ACC112 (cell line): ENCODE results near the gene PRKCD.
"Not testable (repeated sequence)": the region's sequence is repeated elsewhere in the genome, so short reads cannot be mapped to it uniquely, and the experiment has no call there.

ENCODE experiments used
- H2AFZ ChIP-seq: fragments of 200-600 bp; sonication (generic); one replicate; pipeline ENCODE4 v1.6.0; 2017; ENCODE audit warnings: antibody characterized with exemption, low read length; ENCODE audit not compliant: unreplicated experiment
- H3K27ac ChIP-seq: fragments of 200-600 bp; sonication (generic); 2 replicates; pipeline ENCODE4 v1.5.1; 2014; ENCODE audit warnings: low read depth, mild to moderate bottlenecking, antibody characterized with exemption, low read length, moderate library complexity
- H3K27me3 ChIP-seq: fragments of 200-600 bp; sonication (generic); 2 replicates; pipeline ENCODE4 v1.6.1; 2014; ENCODE audit warnings: mild to moderate bottlenecking, antibody characterized with exemption, low read length, moderate library complexity, mixed read lengths; ENCODE audit not compliant: insufficient read depth
- H3K36me3 ChIP-seq: fragments of 200-600 bp; sonication (generic); 2 replicates; pipeline ENCODE4 v1.6.1; 2016; ENCODE audit warnings: mild to moderate bottlenecking, antibody characterized with exemption, low read length, moderate library complexity, mixed read lengths; ENCODE audit not compliant: insufficient read depth
- H3K4me1 ChIP-seq: fragments of 200-600 bp; sonication (generic); one replicate; pipeline ENCODE4 v1.6.1; 2016; ENCODE audit warnings: low read length, mixed read lengths; ENCODE audit not compliant: insufficient read depth, unreplicated experiment, control insufficient read depth
- H3K4me3 ChIP-seq: fragments of 200-600 bp; sonication (generic); 2 replicates; pipeline ENCODE4 v1.5.1; 2014; ENCODE audit warnings: mild to moderate bottlenecking, low read depth, low read length
- H3K79me2 ChIP-seq: fragments of 200-600 bp; sonication (generic); one replicate; pipeline ENCODE4 v1.6.0; 2016; ENCODE audit warnings: low read length; ENCODE audit not compliant: control insufficient read depth, unreplicated experiment, insufficient read depth

The PRKCD gene

GRCh38 chr3:53149699-53150098 lies 11.3 kb upstream of the PRKCD start:
- Histone ChIP-seq H3K4me3 (no peak overlapping the region), H3K27ac (no peak overlapping the region), H3K4me1 (peaks cover 14% of the 10 kb centered on the region), H3K27me3 (no peaks in the 10 kb centered on the region), H2AFZ (no peak overlapping the region), H3K36me3 (no peaks in the 10 kb centered on the region), H3K79me2 (no peaks in the 10 kb centered on the region)

GRCh38 chr3:53150247-53151085 lies 10.5 kb upstream of the PRKCD start:
- peaks cover 14% of the 10 kb centered on the region for H3K4me1 ChIP-seq
- no peaks in the 10 kb centered on the region for H3K36me3 ChIP-seq
- H3K27me3 ChIP-seq: no peaks in the 10 kb centered on the region
- H2AFZ ChIP-seq: no peak overlapping the region
- no peak overlapping the region for H3K4me3 ChIP-seq
- H3K79me2 ChIP-seq: no peaks in the 10 kb centered on the region
- no peak overlapping the region for H3K27ac ChIP-seq

- H3K27ac ChIP-seq, H3K36me3 ChIP-seq, H3K79me2 ChIP-seq, H2AFZ ChIP-seq, H3K27me3 ChIP-seq, H3K4me3 ChIP-seq: not testable (repeated sequence)
- peaks cover 14% of the 10 kb centered on the region for H3K4me1 ChIP-seq
Observed at GRCh38 chr3:53151086-53151438, 9.9 kb upstream of the PRKCD start.

GRCh38 chr3:53151465-53151864 lies 9.5 kb upstream of the PRKCD start:
- peaks cover 14% of the 10 kb centered on the region for H3K4me1 ChIP-seq
- no peak overlapping the region for H3K27ac ChIP-seq
- H2AFZ ChIP-seq: no peak overlapping the region

GRCh38 chr3:53151870-53152660 lies 8.9 kb upstream of the PRKCD start:
- Histone ChIP-seq H2AFZ (no peak overlapping the region), H3K36me3 (no peaks in the 10 kb centered on the region), H3K79me2 (no peaks in the 10 kb centered on the region), H3K27me3 (peaks cover 5% of the 10 kb centered on the region; the same call in 1 of the 2 replicates), H3K4me1 (peaks cover 14% of the 10 kb centered on the region), H3K4me3 (no peak overlapping the region), H3K27ac (no peak overlapping the region)

More at GRCh38 chr3:53151465-53151864, 9.5 kb upstream of the PRKCD start:
- H3K4me3 ChIP-seq: no peak overlapping the region
- H3K79me2 ChIP-seq: no peaks in the 10 kb centered on the region
- H3K27me3 ChIP-seq: no peaks in the 10 kb centered on the region
- H3K36me3 ChIP-seq: no peaks in the 10 kb centered on the region

GRCh38 chr3:53153264-53153823 lies 7.7 kb upstream of the PRKCD start:
- peaks cover 7% of the 10 kb centered on the region; the same call in 1 of the 2 replicates for H3K27me3 ChIP-seq
- peaks cover 14% of the 10 kb centered on the region for H3K4me1 ChIP-seq
- H3K36me3 ChIP-seq: no peaks in the 10 kb centered on the region
- H3K79me2 ChIP-seq: no peaks in the 10 kb centered on the region
- no peak overlapping the region for H3K4me3 ChIP-seq
- no peak overlapping the region for H3K27ac ChIP-seq
- no peak overlapping the region for H2AFZ ChIP-seq

- H3K4me1 ChIP-seq: peaks cover 14% of the 10 kb centered on the region
- no peak overlapping the region for H3K4me3 ChIP-seq
Observed at GRCh38 chr3:53153980-53154379, 7.0 kb upstream of the PRKCD start.

GRCh38 chr3:53154881-53155285 lies 6.1 kb upstream of the PRKCD start:
- no peak overlapping the region for H2AFZ ChIP-seq
- H3K4me1 ChIP-seq: peaks cover 20% of the 10 kb centered on the region
- no peaks in the 10 kb centered on the region for H3K79me2 ChIP-seq
- H3K27me3 ChIP-seq: peaks cover 7% of the 10 kb centered on the region; the same call in 1 of the 2 replicates
- no peaks in the 10 kb centered on the region for H3K36me3 ChIP-seq
- H3K4me3 ChIP-seq: no peak overlapping the region
- no peak overlapping the region for H3K27ac ChIP-seq

More at GRCh38 chr3:53153980-53154379, 7.0 kb upstream of the PRKCD start:
- H3K27ac ChIP-seq: no peak overlapping the region
- no peak overlapping the region for H2AFZ ChIP-seq
- peaks cover 7% of the 10 kb centered on the region; the same call in 1 of the 2 replicates for H3K27me3 ChIP-seq
- no peaks in the 10 kb centered on the region for H3K79me2 ChIP-seq
- H3K36me3 ChIP-seq: no peaks in the 10 kb centered on the region

GRCh38 chr3:53155760-53156159 lies 5.2 kb upstream of the PRKCD start:
- Histone ChIP-seq H2AFZ (no peak overlapping the region), H3K79me2 (peaks cover 5% of the 10 kb centered on the region), H3K36me3 (no peaks in the 10 kb centered on the region), H3K4me3 (no peak overlapping the region), H3K27ac (no peak overlapping the region), H3K27me3 (peaks cover 7% of the 10 kb centered on the region; the same call in 1 of the 2 replicates), H3K4me1 (peaks cover 18% of the 10 kb centered on the region)

- no peak overlapping the region for H3K27ac ChIP-seq
- H3K27me3 ChIP-seq: peaks cover 7% of the 10 kb centered on the region; the same call in 1 of the 2 replicates
- H3K79me2 ChIP-seq: peaks cover 5% of the 10 kb centered on the region
- H3K36me3 ChIP-seq: no peaks in the 10 kb centered on the region
- H2AFZ ChIP-seq: no peak overlapping the region
- H3K4me3 ChIP-seq: no peak overlapping the region
- H3K4me1 ChIP-seq: peaks cover 15% of the 10 kb centered on the region
Observed at GRCh38 chr3:53156368-53156834, 4.6 kb upstream of the PRKCD start.
